Karpas-422 (cell line): ENCODE results near the gene ACP4. TPM values are rescaled to one million over a fixed set of nuclear protein-coding genes. Genes with fewer than 3 reads are reported as not detected.

Experiments used
- DNase-seq: peaks from one replicate; pipeline ENCODE4 v3.0.0-alpha.2; 2015
- H2AFZ ChIP-seq: fragments of 200-600 bp; sonication (generic); 2 replicates; pipeline ENCODE4 v1.6.1; 2014; ENCODE audit warnings: antibody characterized with exemption, low read length, mixed read lengths
- H3K27ac ChIP-seq: fragments of 200-600 bp; sonication (generic); 2 replicates; pipeline ENCODE4 v1.5.1; 2014; ENCODE audit warnings: mild to moderate bottlenecking, low read length, moderate library complexity
- H3K27me3 ChIP-seq: fragments of 200-600 bp; sonication (generic); 2 replicates; pipeline ENCODE4 v1.6.1; 2014; ENCODE audit warnings: low read length, mixed read lengths
- H3K36me3 ChIP-seq: fragments of 200-600 bp; sonication (generic); 2 replicates; pipeline ENCODE4 v1.6.1; 2014; ENCODE audit warnings: low read length, mixed read lengths; ENCODE audit not compliant: insufficient read depth
- H3K4me1 ChIP-seq: fragments of 200-600 bp; sonication (generic); 2 replicates; pipeline ENCODE4 v1.6.1; 2014; ENCODE audit warnings: mild to moderate bottlenecking, low read length, mixed read lengths
- H3K4me2 ChIP-seq: fragments of 200-600 bp; sonication (generic); 2 replicates; pipeline ENCODE4 v1.6.1; 2014; ENCODE audit warnings: low read length, low read depth, mild to moderate bottlenecking; ENCODE audit not compliant: poor library complexity, severe bottlenecking
- H3K4me3 ChIP-seq: fragments of 200-600 bp; sonication (generic); 2 replicates; pipeline ENCODE4 v1.5.1; 2014; ENCODE audit warnings: mild to moderate bottlenecking, antibody characterized with exemption, low read length, mixed read lengths
- H3K79me2 ChIP-seq: fragments of 200-600 bp; sonication (generic); 2 replicates; pipeline ENCODE4 v1.6.1; 2014; ENCODE audit warnings: mild to moderate bottlenecking, low read length, mixed read lengths
- H3K9ac ChIP-seq: fragments of 200-600 bp; sonication (generic); 2 replicates; pipeline ENCODE4 v1.6.0; 2014; ENCODE audit warnings: low read length
- H3K9me2 ChIP-seq: fragments of 200-600 bp; sonication (generic), shearing (Covaris generic); replicated peaks from 2 replicates; pipeline ENCODE4 v1.6.0; 2014; ENCODE audit warnings: mild to moderate bottlenecking, low read length, moderate library complexity; ENCODE audit not compliant: insufficient read depth
- H3K9me3 ChIP-seq: fragments of 300-700, 200-600 bp; sonication (generic); 2 replicates; pipeline ENCODE4 v1.6.1; 2014; ENCODE audit warnings: low read length, mixed read lengths
- H4K20me1 ChIP-seq: fragments of 200-600 bp; sonication (generic); 2 replicates; pipeline ENCODE4 v1.6.1; 2014; ENCODE audit warnings: mild to moderate bottlenecking, antibody characterized with exemption, low read length, low read depth; ENCODE audit not compliant: insufficient read depth
- total RNA-seq: library from RNA; depleted of rRNA; stranded (reverse); fragments of >200 nt; shearing (Covaris generic); gene quantifications from 2 replicates; pipeline ENCODE4 v1.2.3, GENCODE V29; 2014; ENCODE audit warnings: low replicate concordance

Gene ACP4
- total RNA-seq, 1 experiment from 2014 or later, result not detected

GRCh38 chr19:50835785-50836542, 45.7 kb downstream of the ACP4 start:
- no peaks in the 10 kb centered on the region for H3K36me3 ChIP-seq
- peak; percentile 84 for DNase-seq
- peak overlapping the region; percentile 81; the same call in 1 of the 2 replicates for H2AFZ ChIP-seq
- H4K20me1 ChIP-seq, result no peaks in the 10 kb centered on the region
- H3K9me2 ChIP-seq, result no peaks in the 10 kb centered on the region
- peak overlapping the region; percentile 60 for H3K4me3 ChIP-seq
- peak overlapping the region; percentile 65 for H3K4me2 ChIP-seq
- peaks cover 8% of the 10 kb centered on the region for H3K4me1 ChIP-seq
- no peaks in the 10 kb centered on the region for H3K9me3 ChIP-seq
- no peak overlapping the region for H3K27ac ChIP-seq
- peak overlapping the region; percentile 51 for H3K9ac ChIP-seq
- H3K79me2 ChIP-seq, result no peaks in the 10 kb centered on the region
- no peaks in the 10 kb centered on the region for H3K27me3 ChIP-seq

GRCh38 chr19:50836543-50837195, 46.5 kb downstream of the ACP4 start:
- no peaks in the 10 kb centered on the region for H4K20me1 ChIP-seq
- H3K4me3 ChIP-seq, result no peak overlapping the region
- no peaks in the 10 kb centered on the region for H3K9me2 ChIP-seq
- no peaks in the 10 kb centered on the region for H3K79me2 ChIP-seq
- no peak overlapping the region for H3K4me2 ChIP-seq
- DNase-seq, result no peak
- no peaks in the 10 kb centered on the region for H3K9me3 ChIP-seq
- H3K4me1 ChIP-seq, result peaks cover 8% of the 10 kb centered on the region
- H3K9ac ChIP-seq, result no peak overlapping the region
- no peak overlapping the region for H3K27ac ChIP-seq
- no peaks in the 10 kb centered on the region for H3K36me3 ChIP-seq
- H3K27me3 ChIP-seq, result no peaks in the 10 kb centered on the region
- H2AFZ ChIP-seq, result no peak overlapping the region

GRCh38 chr19:50837300-50837699, 47.1 kb downstream of the ACP4 start:
- H3K4me2 ChIP-seq, result no peak overlapping the region
- no peaks in the 10 kb centered on the region for H3K9me3 ChIP-seq
- H3K9me2 ChIP-seq, result no peaks in the 10 kb centered on the region
- H2AFZ ChIP-seq, result no peak overlapping the region
- DNase-seq, result no peak
- H3K4me3 ChIP-seq, result no peak overlapping the region
- H3K79me2 ChIP-seq, result no peaks in the 10 kb centered on the region
- H4K20me1 ChIP-seq, result no peaks in the 10 kb centered on the region
- no peak overlapping the region for H3K27ac ChIP-seq
- no peaks in the 10 kb centered on the region for H3K27me3 ChIP-seq
- H3K9ac ChIP-seq, result no peak overlapping the region
- H3K4me1 ChIP-seq, result peaks cover 8% of the 10 kb centered on the region
- H3K36me3 ChIP-seq, result no peaks in the 10 kb centered on the region

GRCh38 chr19:50838239-50838638, 48.0 kb downstream of the ACP4 start:
- peak; percentile 71 for DNase-seq
- Histone ChIP-seq H3K27me3 (no peaks in the 10 kb centered on the region), H4K20me1 (no peaks in the 10 kb centered on the region), H3K9me2 (no peaks in the 10 kb centered on the region), H3K27ac (no peak overlapping the region), H3K4me2 (no peak overlapping the region), H3K9ac (no peak overlapping the region), H3K79me2 (no peaks in the 10 kb centered on the region), H3K36me3 (no peaks in the 10 kb centered on the region), H3K4me3 (no peak overlapping the region), H2AFZ (no peak overlapping the region), H3K9me3 (no peaks in the 10 kb centered on the region), H3K4me1 (peaks cover 8% of the 10 kb centered on the region)

GRCh38 chr19:50839712-50840655, 49.8 kb downstream of the ACP4 start:
- H3K4me2 ChIP-seq, result no peak overlapping the region
- no peak overlapping the region for H2AFZ ChIP-seq
- no peaks in the 10 kb centered on the region for H3K9me3 ChIP-seq
- no peaks in the 10 kb centered on the region for H3K27me3 ChIP-seq
- peaks cover 8% of the 10 kb centered on the region for H3K4me1 ChIP-seq
- H4K20me1 ChIP-seq, result no peaks in the 10 kb centered on the region
- no peak overlapping the region for H3K4me3 ChIP-seq
- H3K36me3 ChIP-seq, result no peaks in the 10 kb centered on the region
- no peak overlapping the region for H3K27ac ChIP-seq
- H3K9me2 ChIP-seq, result no peaks in the 10 kb centered on the region
- no peaks in the 10 kb centered on the region for H3K79me2 ChIP-seq
- no peak for DNase-seq
- H3K9ac ChIP-seq, result no peak overlapping the region

GRCh38 chr19:50842130-50842529, 51.9 kb downstream of the ACP4 start:
- Histone ChIP-seq H3K36me3 (no peaks in the 10 kb centered on the region), H3K9me3 (no peaks in the 10 kb centered on the region), H3K27me3 (no peaks in the 10 kb centered on the region)

GRCh38 chr19:50843205-50843604, 53.0 kb downstream of the ACP4 start:
- Histone ChIP-seq H3K9ac (no peak overlapping the region), H3K4me1 (no peaks in the 10 kb centered on the region), H3K36me3 (no peaks in the 10 kb centered on the region), H4K20me1 (no peaks in the 10 kb centered on the region), H3K9me3 (no peaks in the 10 kb centered on the region), H3K4me2 (no peak overlapping the region), H2AFZ (no peak overlapping the region), H3K27me3 (no peaks in the 10 kb centered on the region), H3K79me2 (no peaks in the 10 kb centered on the region), H3K9me2 (no peaks in the 10 kb centered on the region), H3K27ac (no peak overlapping the region), H3K4me3 (no peak overlapping the region)
- DNase-seq, result no peak

More at GRCh38 chr19:50842130-50842529, 51.9 kb downstream of the ACP4 start:
- Histone ChIP-seq H3K9ac (no peak overlapping the region), H3K4me3 (no peak overlapping the region), H2AFZ (no peak overlapping the region), H3K9me2 (no peaks in the 10 kb centered on the region), H4K20me1 (no peaks in the 10 kb centered on the region), H3K27ac (no peak overlapping the region), H3K4me2 (no peak overlapping the region), H3K79me2 (no peaks in the 10 kb centered on the region), H3K4me1 (no peaks in the 10 kb centered on the region)
- no peak for DNase-seq
